HG03521 (cell line): ENCODE data around the gene SALL4.
"Not testable (repeated sequence)": the region's sequence is repeated elsewhere in the genome, so short reads cannot be mapped to it uniquely, and the experiment has no call there.

Experiments used
- ATAC-seq: cut with Tn5 transposase; IDR thresholded peaks from one replicate; pipeline ENCODE4 v1.9.1; 2021; ENCODE audit warnings: mild to moderate bottlenecking, moderate library complexity; ENCODE audit not compliant: unreplicated experiment

The SALL4 gene

DNA sequence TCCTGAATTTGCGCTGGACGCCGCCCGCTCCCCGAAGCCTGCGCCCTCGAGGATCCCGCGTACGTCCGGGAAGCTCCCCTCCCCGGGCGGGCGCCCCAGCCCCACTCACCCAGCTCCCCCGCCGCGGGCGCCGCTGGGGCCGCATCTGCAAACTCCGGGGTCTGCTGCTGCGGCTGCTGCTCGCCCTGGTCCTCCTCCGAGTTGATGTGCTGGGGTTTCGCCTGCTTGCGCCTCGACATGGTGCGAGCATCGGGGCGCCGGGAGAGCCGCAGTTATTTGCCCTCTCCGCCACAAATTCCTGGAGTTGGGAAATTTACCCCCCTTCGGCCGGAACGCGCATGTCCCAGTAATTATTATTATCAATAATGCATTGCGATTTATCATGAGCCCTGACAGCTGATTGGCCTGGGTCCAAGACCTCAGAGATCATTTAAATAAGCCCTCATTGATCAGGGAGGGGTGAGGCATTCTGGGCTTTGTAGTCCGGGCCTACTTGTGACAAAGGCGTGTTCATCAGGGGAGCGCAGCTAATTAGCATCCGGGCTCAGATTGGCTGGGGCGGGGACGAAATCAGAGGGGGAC is at the start of gene SALL4:
SALL4 (minus strand) TSS at position 352 of the 582 bp plus-strand sequence; CDS start at position 239, 113 bp downstream.
- ATAC-seq = no peak

DNA sequence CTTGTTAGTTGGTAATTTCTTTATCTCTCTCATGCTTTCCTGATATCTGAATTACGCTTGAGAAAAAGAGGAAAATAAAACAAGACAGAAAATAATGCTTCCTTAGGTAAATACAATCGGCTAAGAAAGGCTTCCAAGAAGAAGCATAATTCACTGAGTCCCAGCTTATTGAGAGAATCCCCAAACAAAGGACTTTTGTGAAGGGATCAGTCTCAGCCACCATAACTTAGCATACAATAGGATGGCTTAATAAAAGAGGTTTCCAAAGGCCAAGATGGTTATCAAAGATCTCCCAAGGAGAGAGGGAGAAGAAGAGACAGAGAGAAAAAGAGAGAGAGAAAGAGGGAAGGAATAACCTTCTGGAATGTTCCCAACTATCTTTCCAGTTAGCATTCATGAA is 46.0 kb upstream of the SALL4 start:
- no peak for ATAC-seq

DNA sequence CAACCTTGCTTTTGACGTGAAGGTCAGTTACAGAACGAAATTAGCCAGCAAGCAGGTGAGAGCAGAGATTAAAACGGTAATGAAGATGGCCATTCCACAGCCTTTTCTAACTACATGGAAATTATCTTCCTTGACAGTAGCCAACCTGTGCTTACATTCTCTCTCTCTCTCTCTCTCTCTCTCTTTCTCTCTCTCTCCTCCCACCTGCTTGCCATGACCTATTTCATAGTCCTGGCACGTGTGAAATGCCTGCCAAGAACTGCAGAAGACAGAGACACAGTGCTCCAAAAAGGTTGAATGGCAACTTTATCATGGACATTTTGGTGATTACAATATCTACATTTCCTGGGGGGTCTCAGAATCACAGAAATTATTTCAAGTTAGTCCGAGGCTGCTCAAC is 38.5 kb upstream of the SALL4 start:
- ATAC-seq = no peak

DNA sequence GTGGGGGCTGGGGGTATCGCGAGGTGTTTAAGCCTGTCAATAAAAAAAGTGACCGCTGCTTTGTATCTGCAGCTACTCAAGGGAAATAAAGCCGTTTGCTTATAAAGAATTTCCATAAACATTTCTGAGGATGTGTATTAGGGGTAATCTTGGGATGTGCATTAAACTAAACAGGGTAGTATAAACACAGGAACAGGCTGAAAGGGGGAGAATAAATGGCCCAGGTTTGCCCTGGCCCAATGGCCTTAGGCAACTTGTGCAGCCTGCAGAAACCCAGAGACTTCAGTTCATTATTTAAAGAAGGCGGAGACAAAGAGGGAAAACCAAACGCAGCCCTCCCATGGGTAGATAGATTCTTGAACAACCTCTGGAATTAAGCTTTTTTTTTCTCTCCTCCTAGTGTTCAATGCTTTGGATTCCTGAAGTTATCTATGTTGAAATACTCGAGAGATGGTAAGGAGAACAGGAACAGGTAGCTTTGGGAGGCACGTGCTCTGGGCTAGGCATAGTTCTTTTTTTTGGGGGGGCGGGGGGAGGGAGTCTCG is 35.6 kb upstream of the SALL4 start:
- ATAC-seq = no peak

DNA sequence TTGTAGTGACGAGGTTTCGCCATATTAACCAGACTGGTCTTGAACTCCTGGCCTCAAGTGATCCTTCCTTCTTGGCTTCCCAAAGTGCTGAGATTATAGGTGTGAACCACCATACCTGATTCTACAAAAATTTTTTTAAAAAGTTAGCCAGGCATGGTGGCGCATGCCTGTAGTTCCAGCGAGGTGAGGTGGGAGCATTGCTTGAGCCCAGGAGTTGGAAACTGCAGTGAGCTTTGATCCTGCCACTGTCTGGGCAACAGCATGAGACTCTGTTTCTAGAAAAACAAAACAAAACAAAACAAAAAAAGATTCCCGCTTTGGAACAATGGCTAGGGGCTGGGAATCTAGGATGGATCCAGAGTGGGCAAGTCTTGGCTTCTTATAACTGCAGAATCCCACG is 35.1 kb upstream of the SALL4 start:
- ATAC-seq = no peak

DNA sequence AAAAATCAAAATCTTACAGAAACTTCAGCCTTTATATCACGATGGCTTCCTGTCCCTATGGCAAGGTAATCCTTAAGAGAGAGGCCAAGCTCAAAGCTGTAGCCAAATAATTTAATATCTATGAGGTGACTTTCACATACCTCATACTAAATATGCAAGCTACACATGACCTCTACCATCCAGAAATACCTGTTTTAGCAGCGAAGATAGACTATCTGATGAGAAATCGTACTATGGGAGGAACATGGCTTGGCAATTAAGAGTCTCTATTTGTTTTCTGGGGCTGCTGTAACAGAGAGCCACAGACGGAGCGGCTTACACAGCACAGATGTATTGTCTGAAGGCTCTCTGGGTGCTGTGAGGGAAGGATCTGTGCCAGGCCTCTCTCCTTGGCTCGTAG is 31.0 kb upstream of the SALL4 start:
- no peak for ATAC-seq

DNA sequence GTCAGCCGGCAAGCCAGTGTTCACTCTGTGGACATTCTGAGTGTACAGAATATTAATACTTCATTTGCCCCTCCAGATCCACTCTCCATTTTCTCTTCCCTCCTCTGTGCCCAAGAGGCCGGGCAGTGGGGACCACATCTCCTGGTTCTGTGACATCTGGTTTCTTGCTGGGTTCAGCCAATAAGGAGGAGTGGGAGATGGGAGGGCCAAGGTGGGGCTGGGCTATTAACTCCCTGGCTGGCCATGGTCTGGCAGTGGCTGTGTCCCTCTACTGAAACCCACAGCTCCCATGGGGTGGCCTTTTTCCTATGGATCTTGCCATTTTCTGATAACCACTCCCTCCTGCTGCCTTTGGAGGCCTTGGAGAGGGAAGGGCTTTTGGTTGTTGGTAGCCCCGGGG is 30.0 kb upstream of the SALL4 start:
- no peak for ATAC-seq

DNA sequence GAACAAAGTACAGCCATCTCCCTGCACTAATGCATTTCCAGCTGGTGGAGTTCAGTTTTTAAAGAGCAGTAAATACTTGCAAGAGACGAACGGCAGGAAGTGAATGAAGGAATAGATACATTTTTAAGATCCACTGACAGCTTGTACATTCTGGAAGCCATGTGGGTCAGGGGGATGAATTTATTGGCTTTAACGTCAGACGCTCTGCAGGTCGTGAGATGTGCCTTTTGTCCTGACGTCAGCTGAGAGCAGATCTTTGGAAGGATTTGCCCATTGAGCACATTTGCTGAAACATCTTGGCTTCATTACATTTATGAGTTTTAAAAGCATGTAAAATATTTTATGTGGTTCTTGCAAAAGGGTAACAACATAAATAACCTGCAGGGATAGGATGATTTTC is 29.5 kb upstream of the SALL4 start:
- ATAC-seq = no peak

DNA sequence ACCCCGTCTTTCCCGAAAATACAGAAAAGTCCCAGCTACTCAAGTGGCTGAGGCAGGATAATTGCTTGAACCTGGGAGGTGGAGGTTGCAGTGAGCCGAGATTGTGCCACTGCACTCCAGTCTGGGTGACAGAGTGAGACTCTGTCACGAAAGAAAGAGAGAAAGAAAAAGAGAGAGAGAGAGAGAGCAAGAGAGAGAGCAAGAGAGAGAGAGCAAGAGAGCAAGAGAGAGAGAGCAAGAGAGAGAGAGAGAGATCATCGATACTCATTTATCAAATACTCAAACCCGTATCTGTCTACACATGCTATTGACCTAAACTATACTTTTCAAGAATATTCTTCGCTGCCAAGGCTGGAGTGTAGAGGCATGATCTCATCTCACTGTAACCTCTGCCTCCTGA is 28.2 kb upstream of the SALL4 start:
- no peak for ATAC-seq

DNA sequence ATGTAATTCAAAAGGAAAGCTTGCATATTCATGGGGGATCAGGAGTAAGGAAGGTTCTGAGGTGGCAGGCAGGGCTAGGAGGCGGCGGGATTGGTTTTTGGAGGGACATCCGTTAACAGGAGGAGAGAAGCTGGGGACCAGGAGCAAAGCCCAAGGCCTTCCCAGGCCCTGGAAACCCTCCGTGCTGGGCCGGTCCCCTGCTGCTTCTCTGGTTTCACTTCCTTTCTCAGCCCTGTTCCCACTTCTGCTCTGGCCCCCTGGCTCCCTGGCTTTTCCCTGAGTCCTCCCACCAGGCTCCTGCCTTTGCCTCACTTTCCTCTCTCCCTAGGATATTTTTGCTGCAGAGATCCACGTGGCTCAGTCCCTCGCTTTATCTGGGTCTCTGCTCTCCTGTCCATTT is 26.4 kb upstream of the SALL4 start:
- no peak for ATAC-seq

DNA sequence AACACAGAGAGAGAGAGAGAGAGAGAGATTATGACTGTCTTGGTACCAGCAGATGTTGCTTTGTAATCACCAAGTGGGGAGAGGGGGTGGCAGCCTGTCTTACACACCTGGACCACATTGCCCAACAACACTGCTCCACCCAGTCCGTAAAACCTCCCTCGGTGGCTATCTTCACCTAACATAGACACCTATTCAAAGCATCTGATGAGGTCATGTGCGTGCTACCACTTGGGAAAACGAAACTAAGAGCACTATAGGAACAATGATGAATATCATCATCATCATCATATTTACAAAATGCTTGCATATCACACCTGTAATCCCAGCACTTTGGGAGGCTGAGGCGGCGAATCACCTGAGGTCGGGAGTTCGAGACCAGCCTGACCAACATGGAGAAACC is 24.1 kb upstream of the SALL4 start:
- ATAC-seq = no peak

DNA sequence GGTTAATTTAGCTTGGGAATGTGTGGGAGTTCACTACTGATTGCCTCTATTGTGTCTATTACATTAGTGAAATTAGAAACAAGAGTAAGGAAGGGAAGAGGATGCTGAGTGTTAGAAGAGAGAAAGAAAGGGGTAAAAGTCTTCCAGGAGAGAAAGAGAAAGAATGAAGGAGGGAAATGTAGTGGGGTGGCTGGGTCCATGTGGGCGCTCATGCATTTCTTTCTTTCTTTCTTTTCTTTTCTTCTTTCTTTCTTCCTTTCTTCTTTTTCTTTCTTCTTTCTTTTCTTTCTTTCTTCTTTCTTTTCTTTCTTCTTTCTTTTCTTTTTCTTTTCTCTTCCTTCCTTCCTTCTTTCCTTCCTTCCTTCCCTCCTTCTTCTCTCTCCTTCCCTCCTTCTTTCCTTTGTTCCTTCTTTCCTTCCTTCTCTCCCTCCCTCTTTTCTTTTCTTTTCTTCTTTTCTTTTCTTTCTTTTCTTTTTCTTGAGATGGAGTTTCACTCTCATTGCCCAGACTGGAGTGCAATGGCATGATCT is 16.2 kb upstream of the SALL4 start:
- ATAC-seq = no peak

DNA sequence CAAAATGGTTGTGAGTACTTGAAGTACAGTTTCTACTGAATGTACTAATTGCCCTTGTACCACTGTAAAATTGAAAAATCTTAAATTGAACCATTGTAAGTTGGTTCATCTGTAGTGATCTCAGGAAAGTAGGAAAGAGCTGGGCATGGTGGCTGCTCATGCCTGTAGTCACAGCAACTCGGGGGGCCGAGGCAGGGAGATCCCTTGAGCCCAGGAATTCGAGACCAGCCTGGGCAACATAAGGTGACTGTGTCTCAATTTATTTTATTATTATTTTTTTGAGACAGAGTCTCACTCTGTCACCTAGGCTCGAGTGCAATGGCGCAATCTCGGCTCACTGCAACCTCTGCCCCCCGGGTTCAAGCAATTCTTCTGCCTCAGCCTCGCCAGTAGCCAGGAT is 14.5 kb upstream of the SALL4 start:
- ATAC-seq = not testable (repeated sequence)

DNA sequence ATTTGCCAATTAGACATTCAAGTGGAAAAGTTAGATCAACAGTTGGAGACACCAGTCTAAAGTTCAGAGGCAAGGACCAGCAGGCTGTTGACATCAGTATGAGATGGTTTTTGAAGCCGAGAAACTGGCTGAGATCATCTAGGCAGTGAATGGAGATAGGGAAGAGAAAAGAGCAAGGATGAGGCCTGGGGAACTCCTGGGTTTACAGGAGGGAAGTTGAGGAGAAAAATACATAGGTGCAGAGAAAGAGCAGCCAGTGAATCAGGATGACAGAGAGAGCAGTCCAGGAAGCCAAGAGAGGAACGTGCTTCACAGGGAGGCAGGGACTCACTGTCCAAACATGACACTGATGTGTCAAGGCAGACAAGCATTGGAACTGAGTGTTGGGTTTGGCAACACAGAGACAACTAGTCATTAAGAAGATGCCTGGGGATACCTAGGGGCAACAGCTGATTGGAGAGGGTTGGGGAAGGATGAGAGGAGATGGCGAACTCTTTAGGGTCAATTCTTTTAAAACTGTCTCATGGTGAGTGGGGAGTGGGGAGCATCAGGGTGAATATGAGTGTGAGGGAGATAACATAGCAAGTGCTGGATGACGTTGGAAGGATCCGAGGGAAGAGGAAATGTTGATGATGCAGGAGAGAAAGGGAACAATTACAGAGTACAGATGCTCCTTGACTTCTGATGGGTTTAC is 13.2 kb upstream of the SALL4 start:
- no peak for ATAC-seq

DNA sequence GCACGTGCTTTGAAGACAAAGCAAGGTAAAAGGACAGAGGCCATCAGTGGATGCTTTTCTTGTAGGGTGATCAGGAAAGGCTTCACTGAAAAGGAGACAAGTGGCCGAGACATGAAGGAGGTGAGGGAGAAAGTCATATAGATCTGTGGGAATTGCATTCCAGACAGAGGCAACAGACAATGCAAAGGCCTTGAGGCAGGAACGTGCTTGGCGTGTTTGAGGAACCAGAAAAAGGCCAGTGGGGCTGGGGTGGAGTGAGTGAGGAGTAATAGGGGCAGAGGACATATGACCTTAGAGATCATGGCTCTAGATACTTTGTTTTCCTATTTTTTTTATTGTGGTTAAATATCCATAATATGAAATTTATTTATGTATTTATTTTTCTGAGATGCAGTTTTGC is 10.5 kb upstream of the SALL4 start:
- ATAC-seq = no peak

DNA sequence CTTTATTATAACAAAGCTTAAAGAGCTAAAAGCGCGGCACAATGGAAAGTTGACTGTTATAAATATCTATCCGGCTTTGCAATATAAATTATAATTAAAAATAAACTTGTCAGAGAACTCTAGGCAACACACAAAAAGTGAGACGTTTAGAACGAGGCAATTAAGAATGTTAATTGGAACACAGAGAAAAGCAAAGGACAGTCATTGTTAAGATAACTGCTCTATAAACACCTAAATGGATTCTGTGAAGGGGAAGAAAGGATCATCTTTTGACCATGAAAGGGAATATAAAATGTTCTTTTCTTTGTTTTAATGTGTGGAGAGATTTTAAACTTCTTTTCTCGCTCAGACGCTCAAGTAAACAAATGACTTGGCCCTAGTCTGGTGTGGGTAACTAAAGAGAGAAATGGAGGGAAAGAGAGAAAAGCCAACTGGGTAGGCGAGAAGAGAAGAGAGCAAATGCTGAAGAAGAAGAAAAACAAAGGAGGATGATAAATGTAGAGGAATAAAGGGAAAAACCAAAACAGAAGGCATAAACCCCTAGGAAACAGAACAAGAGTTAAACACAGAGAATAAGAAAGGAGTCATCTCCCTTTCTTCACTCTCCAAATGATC is 9.3 kb upstream of the SALL4 start:
- no peak for ATAC-seq

DNA sequence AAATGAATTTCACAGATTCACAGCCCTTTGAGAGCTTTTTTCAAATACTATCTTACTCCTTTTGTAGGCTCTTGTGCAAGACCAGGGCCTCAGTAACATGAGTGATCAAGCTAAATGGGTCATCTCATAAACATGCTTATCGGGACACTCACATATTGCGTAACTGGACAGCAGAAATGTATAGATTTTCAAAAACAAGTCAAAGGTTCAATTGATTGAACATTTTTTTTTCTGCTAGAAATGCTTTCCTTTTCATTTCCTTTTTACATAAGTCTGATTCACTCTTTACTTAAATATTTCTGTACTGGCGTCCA is 8.7 kb upstream of the SALL4 start:
- no peak for ATAC-seq

DNA sequence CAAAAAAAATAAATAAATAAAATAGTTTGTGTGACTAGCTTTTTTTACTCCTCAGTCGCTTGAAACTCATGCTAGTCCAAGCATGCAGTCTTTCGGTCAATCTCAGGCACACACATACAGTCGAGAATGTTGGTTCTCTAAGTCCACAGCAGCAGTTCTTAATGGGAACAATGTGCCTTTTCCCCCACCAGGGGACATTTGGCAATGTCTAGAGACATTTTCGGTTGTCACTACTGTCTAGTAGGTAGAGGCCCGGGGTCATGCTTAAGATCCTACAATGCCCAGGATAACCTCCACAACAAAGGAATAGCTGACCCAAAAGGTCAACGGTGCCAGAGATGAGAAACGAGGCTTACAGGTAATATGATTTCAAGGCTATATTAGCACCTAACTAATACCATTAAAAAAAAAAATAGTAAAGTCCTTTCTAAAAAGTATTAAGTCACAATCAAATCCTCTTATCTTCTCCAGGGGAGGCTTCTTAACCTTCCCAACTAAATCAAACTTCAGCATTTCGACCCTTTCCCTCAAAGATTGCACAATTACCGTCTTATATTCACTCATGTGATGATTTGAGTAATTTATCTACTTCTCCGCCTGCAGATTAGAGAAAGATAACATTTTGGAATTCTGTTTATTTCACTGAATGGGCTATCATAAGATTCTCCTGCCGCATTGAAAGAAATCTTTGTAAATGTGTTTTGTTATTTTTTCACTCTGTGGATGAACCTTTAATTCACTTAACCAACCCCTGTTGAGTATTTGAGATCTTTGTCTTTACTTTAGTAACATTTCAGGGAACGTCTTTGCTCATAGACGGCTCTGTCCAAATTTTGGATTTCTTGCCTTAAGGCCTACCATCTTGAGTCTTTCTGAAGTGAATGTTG is 8.1 kb upstream of the SALL4 start:
- no peak for ATAC-seq

DNA sequence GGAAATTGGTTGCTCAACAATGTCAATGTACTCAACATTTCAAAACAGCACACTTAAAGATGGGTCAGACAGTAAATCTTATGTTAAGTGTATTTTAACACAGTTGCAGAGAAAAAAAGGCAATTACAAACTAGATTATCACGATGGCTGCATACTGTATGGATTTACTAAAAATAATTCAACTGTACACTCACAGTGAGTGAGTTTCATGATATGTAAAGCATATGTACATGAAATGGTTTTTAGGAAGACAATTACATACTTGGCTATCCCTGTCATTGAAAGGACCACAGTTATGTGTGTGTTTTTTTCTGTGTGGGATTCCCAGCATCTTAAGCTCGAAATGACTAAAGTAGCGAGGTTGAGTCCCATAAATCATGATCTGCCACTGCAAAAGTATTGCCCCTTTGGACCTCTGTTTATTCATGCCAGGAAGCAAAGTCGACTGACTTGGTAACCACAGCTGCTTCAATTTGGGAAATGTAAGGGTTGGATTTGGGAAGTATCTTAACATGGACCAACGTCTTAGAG is 5.5 kb upstream of the SALL4 start:
- ATAC-seq = no peak

DNA sequence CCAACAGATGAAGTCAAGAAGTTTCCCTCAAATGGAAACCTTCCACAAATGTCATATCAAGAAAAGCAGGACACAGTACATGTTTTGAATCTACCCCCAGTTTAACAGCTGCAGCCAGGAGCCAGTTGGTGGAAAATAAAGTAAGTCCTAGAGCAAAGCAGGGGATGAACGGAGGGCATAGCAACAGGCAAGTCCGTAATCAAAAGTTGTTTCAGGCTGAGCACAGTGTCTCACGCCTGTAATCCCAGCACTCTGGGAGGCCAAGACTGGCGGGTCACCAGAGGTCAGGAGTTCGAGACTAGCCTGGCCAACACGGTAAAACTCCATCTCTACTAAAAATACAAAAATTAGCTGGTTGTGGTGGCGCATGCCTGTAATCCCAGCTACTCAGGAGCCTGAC is 2.4 kb upstream of the SALL4 start:
- no peak for ATAC-seq
